ENCODE data around the gene ZNF728. TPM values are rescaled to one million over a fixed set of nuclear protein-coding genes. Genes with fewer than 3 reads are reported as not detected.
"Not testable (repeated sequence)": the region's sequence is repeated elsewhere in the genome, so short reads cannot be mapped to it uniquely, and the experiment has no call there.

The ZNF728 gene
- 3.1 TPM for total RNA-seq
- long read RNA-seq, result 0 reads

DNA sequence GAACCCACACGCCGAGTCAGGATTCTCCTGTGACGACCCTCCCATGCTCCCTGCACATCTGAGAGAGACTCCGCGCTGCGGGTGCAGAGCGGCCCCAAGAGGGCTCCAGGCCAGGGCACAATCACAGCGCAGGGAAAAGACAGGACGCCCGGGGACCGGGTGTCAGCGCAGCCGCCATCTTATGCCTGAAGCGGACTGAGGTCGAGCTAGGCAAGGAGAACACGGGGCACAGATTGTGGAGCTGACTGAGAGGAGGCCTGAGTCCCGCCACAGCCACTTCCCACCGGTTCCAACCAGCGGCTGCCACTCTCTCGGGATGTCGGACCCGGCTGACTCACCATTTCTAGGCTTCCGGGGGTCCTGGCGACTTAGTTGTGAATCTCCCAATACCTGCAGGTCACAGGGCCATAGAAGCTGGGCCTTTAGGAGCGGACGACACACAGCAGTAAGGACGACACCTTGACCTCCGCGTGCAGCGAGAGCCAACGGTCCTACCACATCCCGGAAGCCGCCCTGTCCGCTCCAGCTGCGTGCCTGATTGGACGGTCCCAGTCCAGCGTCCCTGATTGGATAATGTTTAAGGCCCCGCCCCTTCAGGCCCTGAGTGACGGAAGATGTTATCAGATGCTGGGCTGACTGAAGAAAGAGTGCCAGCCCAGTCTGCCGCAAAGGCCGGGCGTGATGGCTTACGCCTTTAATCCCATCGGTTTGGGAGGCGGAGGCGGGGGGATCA, at the start of gene ZNF728:
Gene ZNF728, minus strand, starts transcription at position 487 of the 733 bp plus-strand sequence. Its CDS starts 146 bp downstream, at position 341.
- no peak for DNase-seq (ENCODE audit: low spot score)

DNA sequence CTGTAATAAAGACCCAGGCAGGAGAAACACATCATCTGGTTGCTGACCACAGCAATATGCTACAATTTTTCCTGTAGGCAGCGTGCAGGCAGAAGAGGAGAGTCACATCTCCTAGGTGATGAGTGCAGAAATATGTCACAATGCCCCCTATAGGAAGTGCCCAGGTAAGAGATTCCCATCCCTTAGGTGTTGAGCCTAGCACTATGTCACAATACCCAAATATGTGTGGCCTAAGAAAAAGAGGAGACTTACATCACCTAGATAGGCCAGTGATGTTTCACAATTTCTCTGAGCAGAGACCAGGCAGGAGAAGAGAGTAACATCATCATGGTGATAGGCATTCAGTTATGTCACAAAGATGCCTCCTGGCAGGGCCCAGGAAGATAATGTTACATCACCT, 49.4 kb upstream of the ZNF728 start:
- DNase-seq (ENCODE audit: low spot score), result no peak

DNA sequence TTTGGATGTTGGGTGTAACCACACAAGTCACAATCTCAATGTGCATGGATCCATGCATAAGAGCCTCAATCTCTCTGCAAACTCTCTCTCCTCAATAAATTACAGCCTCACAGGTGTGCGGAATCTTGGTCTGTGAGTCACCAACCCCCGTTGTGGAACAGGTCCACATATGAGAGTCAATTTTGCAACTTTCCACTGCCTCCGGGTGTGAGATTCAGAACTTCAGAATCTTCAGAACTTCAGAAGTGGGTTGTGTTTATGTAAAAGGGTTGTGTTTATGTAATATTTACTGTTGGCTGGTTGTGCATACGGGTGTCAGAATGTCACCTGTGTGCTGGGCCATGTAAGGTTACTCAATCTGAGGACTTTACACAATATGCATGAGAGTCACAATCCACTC, 46.3 kb upstream of the ZNF728 start:
- no peak for DNase-seq (ENCODE audit: low spot score)

DNA sequence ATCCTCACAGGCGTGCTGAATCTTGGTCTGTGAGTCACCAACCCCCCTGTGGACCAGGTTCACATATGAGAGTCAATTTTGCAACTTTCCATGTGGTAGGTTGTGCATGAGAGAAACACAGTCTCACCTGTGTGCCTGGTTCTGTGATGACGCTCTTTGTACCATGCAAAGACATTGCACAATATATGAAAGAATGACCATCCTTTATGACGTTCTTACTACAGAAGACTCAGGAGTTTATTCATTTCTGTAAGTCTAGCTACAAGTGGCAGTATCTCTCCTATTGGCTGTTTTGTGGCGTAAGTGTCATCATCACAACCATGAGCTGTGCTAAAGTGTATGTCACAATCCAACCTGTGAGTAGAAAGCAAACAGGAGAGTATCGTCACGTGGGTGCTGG, 43.8 kb upstream of the ZNF728 start:
- no peak for DNase-seq (ENCODE audit: low spot score)

DNA sequence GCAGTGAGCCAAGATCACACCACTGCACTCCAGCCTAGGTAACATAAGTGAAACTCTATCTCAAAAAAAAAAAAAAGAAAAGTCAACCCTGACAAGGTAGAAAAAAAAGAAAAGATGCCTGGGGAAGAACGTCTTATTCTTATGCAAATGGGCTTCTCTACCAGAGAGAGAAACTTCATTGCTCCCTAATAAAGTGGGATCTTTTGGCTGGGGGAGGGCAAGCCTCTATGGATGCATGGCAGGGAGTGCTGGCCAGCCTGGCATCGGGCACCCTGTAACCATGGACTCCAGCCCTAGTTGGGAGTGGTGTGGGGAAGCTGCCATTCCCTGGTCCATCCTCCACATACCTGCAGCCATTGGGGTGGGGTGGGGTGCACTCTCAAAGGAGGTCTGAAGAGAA, 30.7 kb upstream of the ZNF728 start:
- DNase-seq (ENCODE audit: low spot score), result no peak

DNA sequence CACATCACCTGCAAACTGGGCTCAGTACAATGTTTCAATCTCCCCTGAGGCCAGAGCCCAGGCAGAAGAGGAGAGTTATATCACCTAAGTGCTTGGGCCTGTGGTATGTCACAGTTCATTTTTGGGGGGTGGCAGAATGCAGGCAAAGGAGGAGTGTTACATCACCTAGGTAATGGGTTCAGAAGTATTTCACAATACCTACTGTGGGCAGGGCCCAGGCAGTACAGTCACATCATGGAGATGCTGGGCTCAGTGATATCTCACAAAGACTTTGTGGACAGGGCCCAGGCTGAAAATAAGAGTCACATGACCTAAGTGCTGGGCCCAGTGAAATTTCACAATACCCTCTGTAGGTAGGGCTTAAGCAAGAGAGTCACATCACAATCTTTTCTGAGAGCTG, 12.7 kb upstream of the ZNF728 start:
- no peak for DNase-seq (ENCODE audit: low spot score)

DNA sequence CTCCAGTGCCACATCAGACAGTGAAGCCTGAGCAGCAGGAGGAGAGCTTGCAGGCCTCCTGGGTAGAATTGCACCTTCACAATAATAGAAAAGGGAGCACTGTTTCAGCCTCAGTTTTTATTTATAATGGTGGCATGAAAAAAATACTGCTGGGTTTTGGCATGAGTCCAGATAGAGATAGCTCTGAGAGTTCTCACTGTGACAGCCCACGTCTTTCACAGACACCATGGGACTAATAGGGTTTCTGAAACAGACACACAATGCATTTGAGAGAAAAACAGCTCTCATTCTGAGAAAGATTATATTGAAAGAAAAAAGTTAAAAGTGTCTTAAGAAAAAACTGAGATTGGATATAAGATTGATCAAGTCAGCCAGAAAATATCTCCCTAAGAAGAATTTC, 8.0 kb downstream of the ZNF728 start:
- DNase-seq (ENCODE audit: low spot score), result not testable (repeated sequence)

DNA sequence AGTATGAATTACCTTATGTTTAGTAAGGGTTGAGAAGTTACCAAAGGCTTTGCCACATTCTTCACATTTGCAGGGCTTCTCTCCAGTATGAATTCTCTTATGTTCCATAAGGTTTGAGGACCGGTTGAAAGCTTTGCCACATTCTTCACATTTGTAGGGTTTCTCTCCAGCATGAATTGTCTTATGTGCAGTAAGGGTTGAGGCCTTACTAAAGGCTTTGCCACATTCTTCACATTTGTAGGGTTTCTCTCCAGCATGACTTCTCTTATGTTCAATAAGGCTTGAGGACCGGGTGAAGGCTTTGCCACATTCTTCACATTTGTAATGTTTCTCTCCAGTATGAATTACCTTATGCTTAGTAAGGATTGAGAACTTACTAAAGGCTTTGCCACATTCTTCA, 26.7 kb downstream of the ZNF728 start:
- no peak for DNase-seq (ENCODE audit: low spot score)

DNA sequence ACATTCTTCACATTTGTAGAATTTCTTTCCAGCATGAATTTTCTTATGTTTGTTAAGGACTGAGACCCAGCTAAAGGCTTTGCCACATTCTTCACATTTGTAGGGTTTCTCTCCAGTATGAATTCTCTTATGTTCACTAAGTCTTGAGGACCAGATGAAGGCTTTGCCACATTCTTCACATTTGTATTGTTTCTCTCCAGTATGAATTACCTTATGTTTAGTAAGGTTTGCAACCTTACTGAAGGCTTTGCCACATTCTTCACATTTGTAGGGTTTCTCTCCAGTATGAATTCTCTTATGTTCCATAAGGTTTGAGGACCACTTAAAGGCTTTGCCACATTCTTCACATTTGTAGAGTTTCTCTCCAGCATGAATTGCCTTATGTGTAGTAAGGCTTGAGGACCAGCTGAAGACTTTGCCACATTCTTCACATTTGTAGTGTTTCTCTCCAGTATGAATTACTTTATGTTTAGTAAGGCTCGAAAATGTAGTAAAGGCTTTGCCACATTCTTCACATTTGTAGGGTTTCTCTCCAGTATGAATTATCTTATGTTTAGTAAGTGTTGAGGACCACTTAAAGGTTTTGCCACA, 27.3 kb downstream of the ZNF728 start:
- DNase-seq (ENCODE audit: low spot score), result not testable (repeated sequence)

DNA sequence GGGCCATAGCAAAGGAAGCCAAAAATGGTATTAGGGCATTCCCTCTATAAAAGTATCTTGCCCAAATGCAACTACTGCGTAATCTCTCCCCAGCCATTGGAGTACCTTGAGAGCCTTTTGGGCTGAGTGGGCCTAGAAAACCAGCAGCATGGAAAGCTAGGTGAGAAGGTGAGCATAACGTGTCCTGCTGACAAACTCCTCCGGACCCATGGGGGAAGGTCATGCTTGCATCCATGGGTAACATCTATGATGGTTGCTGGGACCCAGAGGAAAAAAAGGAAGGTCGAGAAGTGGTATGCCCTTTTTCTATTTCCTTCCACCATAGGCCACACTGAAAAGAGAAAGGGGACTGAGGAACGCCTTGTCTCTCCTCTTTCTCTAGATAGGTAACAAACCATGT, 57.4 kb downstream of the ZNF728 start:
- no peak for DNase-seq (ENCODE audit: low spot score)

DNA sequence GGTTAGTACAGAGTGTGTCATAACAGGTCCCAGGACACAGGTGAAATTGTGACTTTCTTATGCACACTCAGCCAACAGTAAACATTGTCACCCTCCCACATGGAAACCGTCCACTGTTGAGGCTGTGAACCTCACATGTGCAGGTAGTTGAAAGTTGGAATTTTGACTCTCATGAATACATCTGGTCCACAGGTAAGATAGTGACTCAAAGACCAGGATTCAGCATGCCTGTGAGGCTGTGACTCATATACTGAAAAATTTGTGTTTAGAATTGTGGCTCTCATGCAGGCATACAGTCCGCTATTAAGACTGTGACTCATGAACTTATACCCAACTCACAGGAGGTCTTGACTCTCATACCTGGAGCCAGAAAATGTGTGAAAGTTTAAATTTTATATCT, 67.8 kb downstream of the ZNF728 start:
- no peak for DNase-seq (ENCODE audit: low spot score)

DNA sequence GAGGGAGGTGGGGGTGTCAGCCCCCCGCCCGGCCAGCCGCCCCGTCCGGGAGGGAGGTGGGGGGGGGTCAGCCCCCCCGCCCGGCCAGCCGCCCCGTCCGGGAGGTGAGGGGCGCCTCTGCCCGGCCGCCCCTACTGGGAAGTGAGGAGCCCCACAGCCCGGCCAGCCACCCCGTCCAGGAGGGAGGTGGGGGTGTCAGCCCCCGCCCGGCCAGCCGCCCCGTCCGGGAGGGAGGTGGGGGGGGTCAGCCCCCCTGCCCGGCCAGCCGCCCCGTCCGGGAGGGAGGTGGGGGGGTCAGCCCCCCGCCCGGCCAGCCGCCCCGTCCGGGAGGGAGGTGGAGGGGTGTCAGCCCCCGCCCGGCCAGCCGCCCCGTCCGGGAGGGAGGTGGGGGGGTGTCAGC, 75.4 kb downstream of the ZNF728 start:
- DNase-seq (ENCODE audit: low spot score), result not testable (repeated sequence)

DNA sequence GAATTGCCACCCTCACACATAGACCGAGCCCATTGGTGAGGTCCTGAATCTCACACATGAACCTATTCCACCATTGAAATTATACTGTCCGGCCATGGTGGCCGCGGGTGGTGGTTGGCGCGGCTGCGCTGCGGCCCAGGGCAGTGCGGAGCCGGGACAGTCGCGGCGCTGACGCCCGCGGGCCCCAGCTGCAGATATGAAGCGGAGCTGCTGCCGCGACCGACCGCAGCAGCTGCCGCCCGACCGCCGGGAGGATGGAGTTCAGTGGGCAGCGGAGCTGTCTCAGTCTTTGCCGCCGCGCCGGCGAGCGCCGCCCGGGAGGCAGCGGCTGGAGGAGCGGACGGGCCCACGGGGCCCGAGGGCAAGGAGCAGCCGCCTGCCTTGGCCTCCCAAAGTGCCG, 77.8 kb downstream of the ZNF728 start:
- DNase-seq (ENCODE audit: low spot score), result not testable (repeated sequence)

Other genes with a start within 250 kb of the ZNF728 start
- gene ZNF99, start 219.0 kb downstream of the ZNF728 start, total RNA-seq, result 0.10 TPM
- not detected for gene ZNF723, start 170.9 kb downstream of the ZNF728 start, total RNA-seq
- 0.22 TPM for gene ZNF730, start 113.8 kb upstream of the ZNF728 start, total RNA-seq
- 2.0 TPM for gene ZNF724, start 247.2 kb upstream of the ZNF728 start, total RNA-seq

Data from mesenteric fat pad (tissue), 1 donor.